ENCODE results near the gene SSR4. TPM values are rescaled to one million over a fixed set of nuclear protein-coding genes. Genes with fewer than 3 reads are reported as not detected.

The SSR4 gene
- total and polyA plus RNA-seq, 2 of the 13 experiments (the other 11 are each of a cell fraction or from before 2014, with no cell fraction given): 214 to 288 TPM

DNA sequence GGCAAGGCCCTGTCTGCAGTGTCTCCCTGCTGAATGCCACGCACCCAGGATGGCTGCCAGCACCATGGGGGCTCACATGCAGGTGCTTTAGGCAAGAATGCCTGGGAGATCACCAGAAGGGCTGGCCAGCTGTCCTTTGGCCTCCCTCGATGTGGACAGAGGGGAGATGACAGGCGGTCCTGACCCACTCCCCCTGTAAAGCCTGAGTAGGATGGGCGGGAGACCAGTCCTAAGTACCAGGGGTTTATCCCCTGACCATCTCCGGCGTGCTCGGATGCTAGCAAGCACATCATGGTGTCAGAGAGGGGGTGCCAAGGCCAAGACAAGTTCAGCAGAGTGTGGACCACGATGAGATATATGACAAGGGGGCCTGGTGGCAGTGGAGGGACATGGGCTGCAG, 30.6 kb downstream of the SSR4 start:
- no peaks in the 10 kb centered on the region for H3K9me3 ChIP-seq (ENCODE audit: low read length)
- CTCF ChIA-PET (ENCODE audit: low intra/inter-chr PET ratio, low total read pairs): no interaction called here

More for the DNA sequence above, 30.6 kb downstream of the SSR4 start:
- in situ Hi-C loops (cut with HindIII; ENCODE audit: extremely low pct_ligation_motif_present, low pct_unique_long_range_greater_than_20kb): no loop called here
- intact Hi-C loops (cut with micrococcal nuclease; ENCODE audit: unreplicated experiment): no loop called here
- DNase-seq (ENCODE audit: low spot score) (no peak), ATAC-seq (no peak), FAIRE-seq (no peak)
- Histone ChIP-seq H3K36me3 (replicated peaks in 1 of 2; ENCODE audit: control insufficient read depth in 1 of 2, insufficient read depth in 2 of 2, low read length in 2 of 2) (no peaks in the 10 kb centered on the region), H4K20me1 (ENCODE audit: insufficient read depth, low read length) (no peaks in the 10 kb centered on the region), H3K27ac (ENCODE audit: extremely low read length, insufficient read depth, low read length) (no peak overlapping the region), H2AFZ (ENCODE audit: low read length) (no peak overlapping the region), H3K9ac (ENCODE audit: insufficient read depth, low read depth, low read length) (no peak overlapping the region), H3K27me3 (ENCODE audit: control insufficient read depth in 1 of 2, insufficient read depth in 2 of 2, low read length in 2 of 2) (peaks cover 3 to 37% of the 10 kb centered on the region in 2 experiments; a peak in 4 of 5 replicates), H3K4me1 (ENCODE audit: insufficient read depth, low read length) (no peaks in the 10 kb centered on the region), H3K4me3 (replicated peaks in 1 of 3; ENCODE audit: insufficient read depth in 1 of 3, low read depth in 2 of 3, low read length in 3 of 3) (no peak overlapping the region), H3K4me2 (ENCODE audit: low read depth, low read length) (no peak overlapping the region), H3K79me2 (ENCODE audit: insufficient read depth, low read length) (no peaks in the 10 kb centered on the region)
- no CpG with 5 or more reads among the region's 8 CpGs for WGBS (ENCODE audit: low lambda C conversion rate)
- BruUV-seq (replicated peaks): no TSS peak
- POLR2A ChIA-PET: no interaction called here
- TF ChIP-seq, protein P1, sequence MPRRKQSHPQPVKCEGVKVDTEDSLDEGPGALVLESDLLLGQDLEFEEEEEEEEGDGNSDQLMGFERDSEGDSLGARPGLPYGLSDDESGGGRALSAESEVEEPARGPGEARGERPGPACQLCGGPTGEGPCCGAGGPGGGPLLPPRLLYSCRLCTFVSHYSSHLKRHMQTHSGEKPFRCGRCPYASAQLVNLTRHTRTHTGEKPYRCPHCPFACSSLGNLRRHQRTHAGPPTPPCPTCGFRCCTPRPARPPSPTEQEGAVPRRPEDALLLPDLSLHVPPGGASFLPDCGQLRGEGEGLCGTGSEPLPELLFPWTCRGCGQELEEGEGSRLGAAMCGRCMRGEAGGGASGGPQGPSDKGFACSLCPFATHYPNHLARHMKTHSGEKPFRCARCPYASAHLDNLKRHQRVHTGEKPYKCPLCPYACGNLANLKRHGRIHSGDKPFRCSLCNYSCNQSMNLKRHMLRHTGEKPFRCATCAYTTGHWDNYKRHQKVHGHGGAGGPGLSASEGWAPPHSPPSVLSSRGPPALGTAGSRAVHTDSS (CRISPR knock-in tag; conservative IDR thresholded peaks at IDR 0.05): no peak
- TF ChIP-seq, protein P2, sequence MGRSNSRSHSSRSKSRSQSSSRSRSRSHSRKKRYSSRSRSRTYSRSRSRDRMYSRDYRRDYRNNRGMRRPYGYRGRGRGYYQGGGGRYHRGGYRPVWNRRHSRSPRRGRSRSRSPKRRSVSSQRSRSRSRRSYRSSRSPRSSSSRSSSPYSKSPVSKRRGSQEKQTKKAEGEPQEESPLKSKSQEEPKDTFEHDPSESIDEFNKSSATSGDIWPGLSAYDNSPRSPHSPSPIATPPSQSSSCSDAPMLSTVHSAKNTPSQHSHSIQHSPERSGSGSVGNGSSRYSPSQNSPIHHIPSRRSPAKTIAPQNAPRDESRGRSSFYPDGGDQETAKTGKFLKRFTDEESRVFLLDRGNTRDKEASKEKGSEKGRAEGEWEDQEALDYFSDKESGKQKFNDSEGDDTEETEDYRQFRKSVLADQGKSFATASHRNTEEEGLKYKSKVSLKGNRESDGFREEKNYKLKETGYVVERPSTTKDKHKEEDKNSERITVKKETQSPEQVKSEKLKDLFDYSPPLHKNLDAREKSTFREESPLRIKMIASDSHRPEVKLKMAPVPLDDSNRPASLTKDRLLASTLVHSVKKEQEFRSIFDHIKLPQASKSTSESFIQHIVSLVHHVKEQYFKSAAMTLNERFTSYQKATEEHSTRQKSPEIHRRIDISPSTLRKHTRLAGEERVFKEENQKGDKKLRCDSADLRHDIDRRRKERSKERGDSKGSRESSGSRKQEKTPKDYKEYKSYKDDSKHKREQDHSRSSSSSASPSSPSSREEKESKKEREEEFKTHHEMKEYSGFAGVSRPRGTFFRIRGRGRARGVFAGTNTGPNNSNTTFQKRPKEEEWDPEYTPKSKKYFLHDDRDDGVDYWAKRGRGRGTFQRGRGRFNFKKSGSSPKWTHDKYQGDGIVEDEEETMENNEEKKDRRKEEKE (IDR thresholded peaks at IDR 0.05): no peak
- no peak for TF ChIP-seq TGIF2 (CRISPR knock-in tag; IDR thresholded peaks at IDR 0.05)
- TF ChIP-seq THYN1 (CRISPR knock-in tag; IDR thresholded peaks at IDR 0.05; ENCODE audit: borderline replicate concordance, low read depth): no peak
